Prostate gland (tissue), 2 donors: ENCODE data around the gene ABCA13.

Experiments
- CTCF ChIP-seq, 4 experiments: fragments of 200-600 bp in 2 of 4; fragments of 450-650 bp in 2 of 4; sonication (generic) in 2 of 4; IDR thresholded peaks; 1 replicate in 3 of 4; 2 replicates in 1 of 4; pipeline ENCODE4 v1.5.1; 2016 to 2019; ENCODE audit warnings: antibody characterized with exemption in 4 of 4, mild to moderate bottlenecking in 2 of 4, moderate library complexity in 2 of 4
- POLR2A ChIP-seq: fragments of 450-650 bp; IDR thresholded peaks from one replicate; pipeline ENCODE4 v1.6.1; 2016; ENCODE audit warnings: antibody characterized with exemption, mild to moderate bottlenecking
- POLR2AphosphoS5 ChIP-seq: sonication (generic); formaldehyde crosslinking; IDR thresholded peaks from one replicate; pipeline ENCODE4 v1.6.1; 2017; ENCODE audit warnings: antibody characterized with exemption

GRCh38 chr7:48411619-48412018 lies 240.4 kb downstream of the ABCA13 start:
- TF ChIP-seq CTCF (IDR thresholded peaks at IDR 0.05) (no peak), POLR2AphosphoS5 (no peak), POLR2A (no peak)
